ENCODE measurements around the gene TMX2.
"Not testable (repeated sequence)": the region's sequence is repeated elsewhere in the genome, so short reads cannot be mapped to it uniquely, and the experiment has no call there.

The TMX2 gene, protein sequence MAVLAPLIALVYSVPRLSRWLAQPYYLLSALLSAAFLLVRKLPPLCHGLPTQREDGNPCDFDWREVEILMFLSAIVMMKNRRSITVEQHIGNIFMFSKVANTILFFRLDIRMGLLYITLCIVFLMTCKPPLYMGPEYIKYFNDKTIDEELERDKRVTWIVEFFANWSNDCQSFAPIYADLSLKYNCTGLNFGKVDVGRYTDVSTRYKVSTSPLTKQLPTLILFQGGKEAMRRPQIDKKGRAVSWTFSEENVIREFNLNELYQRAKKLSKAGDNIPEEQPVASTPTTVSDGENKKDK

DNA sequence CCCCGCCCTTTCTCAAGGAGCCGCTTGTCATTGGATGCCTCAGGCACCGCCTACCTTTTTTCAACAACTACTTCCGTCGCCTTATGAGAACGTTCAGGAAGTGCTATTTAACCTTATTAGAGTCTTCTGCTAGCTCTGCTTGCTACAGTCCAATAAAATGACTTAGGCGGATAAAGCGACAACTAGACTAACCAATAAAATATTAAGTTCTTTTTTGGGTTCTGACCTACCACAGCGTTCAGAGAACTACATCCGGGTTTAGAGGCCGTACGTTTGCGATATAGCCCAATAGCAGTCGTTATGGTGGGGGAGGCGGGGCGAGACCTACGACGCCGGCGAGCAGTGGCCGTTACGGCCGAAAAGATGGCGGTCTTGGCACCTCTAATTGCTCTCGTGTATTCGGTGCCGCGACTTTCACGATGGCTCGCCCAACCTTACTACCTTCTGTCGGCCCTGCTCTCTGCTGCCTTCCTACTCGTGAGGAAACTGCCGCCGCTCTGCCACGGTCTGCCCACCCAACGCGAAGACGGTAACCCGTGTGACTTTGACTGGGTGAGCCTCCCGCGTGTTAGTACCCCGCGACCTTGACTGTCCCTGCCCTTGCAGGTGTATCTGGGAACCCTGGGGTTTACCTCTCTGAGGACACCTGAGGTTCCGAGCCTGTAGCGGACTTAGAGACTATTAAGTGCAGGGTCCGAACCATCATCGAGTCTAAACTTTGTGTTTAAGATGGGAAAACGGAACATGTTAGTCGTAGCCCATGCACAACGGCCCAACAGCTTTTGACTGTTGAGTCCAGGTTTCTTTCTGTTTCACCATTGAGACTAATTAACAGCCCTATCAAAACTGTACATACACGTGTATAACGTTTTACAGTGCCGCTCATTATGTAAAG, at the start of gene TMX2:
TSS of gene TMX2 (plus strand) at position 338 of the 895 bp plus-strand sequence. CDS start at position 364, 26 bp downstream.
- in situ Hi-C loops (cut with HindIII; ENCODE audit: low sequenced_read_pairs) = loop anchor here (5.0 kb wide), 3 partner anchors 45 to 90 kb away; partner anchors contain the start of gene ZDHHC5

DNA sequence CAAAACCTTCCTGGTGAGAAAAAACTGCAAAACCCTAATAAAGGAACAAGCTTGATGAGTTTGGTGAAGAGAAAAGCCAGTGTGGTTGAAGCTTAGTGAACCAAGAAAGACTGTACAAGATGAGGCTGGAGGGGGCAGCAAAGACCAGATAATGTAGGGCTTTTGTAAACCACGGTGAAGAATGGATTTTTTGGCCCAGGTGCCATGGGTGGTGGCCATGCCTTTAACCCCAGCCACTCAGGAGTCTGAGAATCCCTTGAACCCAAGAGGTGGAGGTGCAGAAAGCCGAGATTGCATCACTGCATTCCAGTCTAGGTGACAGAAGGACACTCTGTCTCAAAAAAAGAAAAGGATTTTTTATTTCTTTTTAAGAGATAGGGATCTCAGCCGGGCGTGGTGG, 49.5 kb upstream of the TMX2 start:
- in situ Hi-C loops (cut with HindIII; ENCODE audit: low sequenced_read_pairs) = loop anchor here (5.0 kb wide), 1 partner anchor 139 kb away; no protein-coding TSS in a partner anchor

DNA sequence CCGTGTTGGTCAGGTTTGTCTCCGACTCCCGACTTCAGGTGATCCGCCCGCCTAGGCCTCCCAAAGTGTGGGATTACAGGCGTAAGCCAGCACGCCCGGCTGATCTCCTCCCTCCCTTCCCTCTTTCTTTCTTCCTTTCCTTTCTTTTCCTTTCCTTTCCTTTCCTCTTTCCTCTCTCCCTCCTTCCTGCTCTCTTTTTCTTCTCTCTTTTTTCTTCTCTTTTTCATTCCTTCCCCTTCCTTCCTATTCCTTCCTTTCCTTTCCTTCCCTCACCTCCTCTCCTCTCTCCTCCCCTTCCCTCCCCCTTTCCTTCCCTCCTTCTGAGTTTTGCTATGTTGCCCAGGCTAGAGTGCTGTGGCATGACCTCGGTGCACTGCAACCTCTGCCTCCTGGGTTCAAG, 48.4 kb upstream of the TMX2 start:
- in situ Hi-C loops (cut with HindIII; ENCODE audit: low sequenced_read_pairs) = loop anchor here (5.0 kb wide), 1 partner anchor 138 kb away; no protein-coding TSS in a partner anchor

DNA sequence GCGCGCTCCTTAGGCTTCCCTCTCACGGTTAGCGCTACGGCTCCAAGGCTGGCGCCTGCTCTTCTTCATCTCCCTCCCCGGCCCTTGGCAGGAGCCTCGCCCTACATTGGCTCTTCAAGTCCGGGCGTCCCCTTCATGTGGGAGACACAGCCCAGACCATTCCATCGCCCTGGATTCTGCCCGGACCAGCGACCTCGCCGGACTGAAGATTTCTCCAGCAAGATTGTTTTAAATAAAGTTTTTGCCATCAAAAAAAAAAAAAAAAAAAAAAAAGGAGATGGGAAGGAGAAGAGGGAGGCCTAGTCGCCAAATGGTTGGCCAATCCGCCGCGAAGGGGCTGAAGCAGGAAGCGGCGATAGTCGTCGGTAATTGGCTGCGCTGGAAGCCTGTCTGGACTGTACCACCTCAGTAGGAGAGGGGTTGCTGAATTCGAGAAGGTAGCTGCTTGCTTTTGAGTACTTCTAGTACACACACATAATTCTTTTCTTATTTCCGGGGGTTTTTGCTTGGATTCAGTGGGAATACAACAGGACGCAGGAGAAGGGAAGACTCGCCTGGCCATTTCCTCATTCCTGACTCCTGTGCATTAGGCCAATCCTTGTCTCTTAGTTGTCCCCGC, 45.2 kb upstream of the TMX2 start:
- in situ Hi-C loops (cut with HindIII; ENCODE audit: low sequenced_read_pairs) = loop anchor here (5.0 kb wide), 1 partner anchor 45 kb away; the partner anchor contains the start of genes MED19 and TMX2

DNA sequence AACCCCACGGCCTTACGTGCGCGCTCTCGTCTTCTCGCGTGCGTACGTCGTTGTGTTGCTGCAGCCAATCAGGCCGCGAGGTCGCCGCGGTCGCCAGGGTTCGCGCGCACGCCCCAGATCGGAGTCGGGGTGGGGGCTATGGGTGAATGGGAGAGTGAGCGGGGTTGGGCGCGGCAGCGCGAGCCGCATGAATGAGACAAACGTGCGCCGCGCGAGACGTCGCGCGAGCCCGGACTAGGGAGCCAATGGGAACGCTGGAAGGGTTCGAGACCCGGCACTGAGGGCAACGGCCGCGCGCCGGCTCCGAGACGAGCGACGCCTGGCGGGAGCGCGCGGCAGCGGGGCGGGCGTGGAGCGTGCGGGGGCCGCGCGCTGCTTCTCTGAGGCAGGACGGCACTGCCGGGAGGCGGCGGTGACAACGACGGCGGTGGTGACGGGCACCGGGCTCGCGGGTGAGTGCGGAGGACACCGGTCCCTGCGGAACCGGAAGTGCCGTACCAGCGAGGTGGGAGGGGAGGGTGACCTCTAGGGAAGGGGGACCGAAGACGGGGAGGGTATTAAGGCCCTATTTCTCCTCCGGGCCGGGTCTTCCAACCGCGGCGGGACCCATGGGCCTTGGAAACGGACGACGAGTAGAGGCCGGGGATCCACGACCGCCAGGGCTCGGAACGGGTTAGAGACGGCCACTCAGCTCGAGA, 44.5 kb upstream of the TMX2 start, which contains the start of gene ZDHHC5:
TSS of gene ZDHHC5 (plus strand) at position 379 of the 698 bp plus-strand sequence. CDS start 4,977 bp downstream, outside the sequence.
- in situ Hi-C loops (cut with HindIII; ENCODE audit: low sequenced_read_pairs) = loop anchor here (5.0 kb wide), 1 partner anchor 44 kb away; the partner anchor contains the start of genes MED19 and TMX2

DNA sequence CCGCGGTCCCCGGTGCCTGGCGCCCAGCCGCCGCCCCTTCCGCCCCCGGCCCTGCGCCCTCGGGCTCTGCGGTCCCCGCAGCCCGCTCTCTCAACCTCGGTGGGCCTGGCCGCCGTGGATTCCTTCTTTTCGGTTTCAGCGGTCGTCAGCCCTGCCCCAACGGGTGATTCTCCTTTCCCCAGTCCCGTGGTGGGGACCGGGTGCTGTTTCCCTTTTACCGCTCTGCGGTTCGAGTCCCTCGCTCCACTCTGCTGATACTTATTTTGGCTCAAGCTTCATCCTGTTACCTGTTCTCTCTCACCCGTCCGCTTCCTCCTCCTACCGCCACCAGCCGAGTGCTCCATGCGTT, 44.0 kb upstream of the TMX2 start:
- in situ Hi-C loops (cut with HindIII; ENCODE audit: low sequenced_read_pairs) = loop anchor here (5.0 kb wide), 1 partner anchor 44 kb away; the partner anchor contains the start of genes MED19 and TMX2

DNA sequence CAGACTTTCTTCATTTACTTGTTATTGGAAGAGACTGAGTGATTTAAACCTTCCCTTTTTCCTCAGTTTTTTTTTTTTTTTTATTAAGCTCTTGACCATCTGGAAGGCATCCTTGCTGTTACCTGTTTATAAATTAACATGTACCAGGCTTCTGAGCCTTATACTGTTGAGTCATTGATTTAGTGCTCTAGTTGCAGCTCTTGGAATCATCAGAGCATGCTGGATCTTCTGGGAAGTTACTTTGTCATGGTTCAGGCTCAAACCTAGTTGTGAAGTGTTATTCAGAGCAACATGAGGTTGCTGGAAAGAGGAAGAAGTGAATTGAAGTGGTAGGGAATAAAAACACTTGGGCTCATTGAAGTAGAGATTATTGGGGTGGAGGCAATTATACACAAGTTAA, 38.1 kb upstream of the TMX2 start:
- in situ Hi-C loops (cut with HindIII; ENCODE audit: low sequenced_read_pairs) = no loop called here

DNA sequence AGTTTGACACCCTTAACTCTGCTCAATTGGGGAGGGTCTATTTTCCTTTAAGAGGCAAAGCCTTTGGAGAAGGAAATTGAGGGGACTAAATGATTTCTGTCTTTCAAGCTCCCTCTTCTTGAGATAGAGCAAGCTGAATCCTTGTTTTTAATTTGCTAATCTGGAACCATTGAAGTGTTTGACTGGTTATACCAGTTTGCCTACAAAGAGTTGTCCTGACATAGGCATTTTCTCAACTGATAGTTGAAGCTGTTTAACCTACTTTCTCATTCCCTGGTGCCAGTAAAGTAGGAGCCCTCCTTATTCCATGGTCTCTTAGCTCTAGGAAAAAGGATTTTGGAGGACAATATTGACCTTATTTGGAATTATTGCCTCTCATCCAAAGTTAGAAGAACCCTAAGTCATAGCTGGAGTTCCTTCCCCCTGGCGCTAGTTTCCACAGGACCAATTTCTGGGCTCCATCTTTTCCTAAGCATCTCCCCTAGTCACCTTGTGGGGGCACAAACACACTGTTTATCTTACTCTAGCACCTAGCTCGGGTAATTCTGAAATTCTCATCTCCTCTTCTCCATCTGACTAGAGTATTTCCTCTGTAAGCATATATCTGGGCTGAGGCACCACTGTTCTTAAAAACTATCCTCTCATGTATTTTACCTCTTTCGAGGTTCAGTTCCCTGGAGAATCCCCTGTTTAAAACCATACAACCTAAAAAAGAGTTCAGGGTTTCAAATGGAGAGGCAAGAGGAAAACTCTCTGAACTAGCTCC, 37.0 kb upstream of the TMX2 start:
- in situ Hi-C loops (cut with HindIII; ENCODE audit: low sequenced_read_pairs) = no loop called here

DNA sequence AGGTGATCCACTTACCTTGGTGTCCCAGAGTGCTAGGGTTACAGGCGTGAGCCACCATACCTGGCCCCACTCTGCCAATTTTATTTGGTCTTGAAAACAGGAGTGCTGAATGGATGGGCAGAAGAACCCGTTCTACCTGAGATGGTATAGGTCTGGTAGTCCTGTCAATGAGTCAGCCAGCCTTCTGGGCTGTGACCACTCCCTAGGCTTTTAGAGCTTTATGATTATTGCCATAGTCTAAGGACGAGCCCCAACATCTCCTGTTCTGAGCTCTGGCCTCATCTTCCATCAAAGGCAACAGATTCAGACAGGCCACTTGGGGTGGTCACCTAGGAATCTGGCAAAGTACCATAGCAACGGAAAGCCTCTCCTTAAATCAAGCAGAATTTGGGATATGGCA, 33.0 kb upstream of the TMX2 start:
- in situ Hi-C loops (cut with HindIII; ENCODE audit: low sequenced_read_pairs) = no loop called here

DNA sequence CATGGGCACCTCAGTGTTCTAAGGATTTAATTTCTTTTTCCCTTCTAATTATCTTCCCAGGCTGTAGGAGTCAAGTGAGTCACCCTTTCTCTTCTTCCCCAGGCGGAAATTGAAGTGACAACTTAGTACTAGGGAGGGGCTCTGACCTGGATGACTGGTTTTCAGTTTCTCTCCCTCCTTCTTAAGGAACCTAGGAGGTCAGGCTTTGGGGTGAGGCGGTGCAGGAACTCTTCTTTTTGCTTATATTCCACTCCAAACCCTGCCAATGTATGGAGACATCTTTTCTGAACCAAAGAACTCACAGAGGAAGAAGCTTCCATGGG, 31.9 kb upstream of the TMX2 start:
- in situ Hi-C loops (cut with HindIII; ENCODE audit: low sequenced_read_pairs) = loop anchor here (5.0 kb wide), 1 partner anchor 52 kb away; no protein-coding TSS in a partner anchor

DNA sequence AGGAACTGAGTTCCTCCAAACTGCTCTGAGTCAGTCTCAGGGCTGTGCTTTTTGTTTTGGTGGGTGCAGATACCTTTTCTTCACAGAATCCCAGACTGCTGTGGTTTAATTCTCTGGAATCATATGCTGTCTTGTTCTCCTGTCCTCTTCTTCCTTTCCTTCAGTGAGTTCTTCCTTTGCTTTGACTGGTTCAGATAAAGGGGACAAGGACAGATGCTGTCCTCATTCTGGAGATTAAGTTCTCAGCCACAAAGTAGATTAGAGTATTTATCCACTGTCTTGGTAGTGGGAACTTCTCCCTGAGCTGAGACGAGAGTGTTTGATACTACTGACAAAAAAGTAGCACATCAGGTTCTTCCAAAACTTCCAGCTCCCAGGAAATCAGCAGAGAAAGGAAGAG, 31.2 kb upstream of the TMX2 start:
- in situ Hi-C loops (cut with HindIII; ENCODE audit: low sequenced_read_pairs) = loop anchor here (5.0 kb wide), 1 partner anchor 51 kb away; no protein-coding TSS in a partner anchor

DNA sequence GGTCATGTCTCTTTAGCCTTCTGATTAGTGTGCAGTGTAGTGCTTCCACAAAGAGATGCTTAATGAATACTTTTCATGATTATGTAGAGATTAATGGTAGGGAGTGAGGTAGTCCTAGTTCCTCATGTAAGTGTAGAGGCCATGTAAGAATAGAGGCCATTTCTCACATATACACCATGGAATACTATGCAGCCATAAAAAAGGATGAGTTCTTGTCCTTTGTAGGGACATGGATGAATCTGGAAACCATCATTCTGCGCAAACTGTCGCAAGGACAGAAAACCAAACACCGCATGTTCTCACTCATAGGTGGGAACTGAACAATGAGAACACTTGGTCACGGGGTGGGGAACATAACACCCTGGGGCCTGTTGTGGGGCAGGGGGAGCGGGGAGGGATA, 21.9 kb upstream of the TMX2 start:
- in situ Hi-C loops (cut with HindIII; ENCODE audit: low sequenced_read_pairs) = not testable (repeated sequence)

DNA sequence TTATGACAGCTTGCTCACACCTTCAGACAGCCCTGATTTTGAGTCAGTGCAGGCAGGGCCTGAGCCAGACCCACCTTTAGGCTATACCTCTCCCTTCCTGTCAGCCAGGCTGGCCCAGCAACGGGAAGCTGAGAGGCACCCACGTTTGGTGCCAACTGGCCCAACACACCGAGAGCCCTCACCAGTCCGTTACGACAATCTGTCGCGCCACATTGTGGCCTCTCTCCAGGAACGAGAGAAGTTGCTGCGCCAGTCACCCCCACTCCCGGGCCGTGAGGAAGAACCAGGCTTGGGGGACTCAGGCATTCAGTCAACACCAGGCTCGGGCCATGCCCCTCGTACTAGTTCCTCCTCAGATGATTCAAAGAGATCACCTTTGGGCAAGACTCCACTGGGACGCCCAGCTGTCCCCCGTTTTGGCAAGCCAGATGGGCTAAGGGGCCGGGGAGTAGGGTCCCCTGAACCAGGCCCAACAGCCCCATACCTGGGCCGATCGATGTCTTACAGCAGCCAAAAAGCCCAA, 13.5 kb upstream of the TMX2 start:
- in situ Hi-C loops (cut with HindIII; ENCODE audit: low sequenced_read_pairs) = no loop called here

DNA sequence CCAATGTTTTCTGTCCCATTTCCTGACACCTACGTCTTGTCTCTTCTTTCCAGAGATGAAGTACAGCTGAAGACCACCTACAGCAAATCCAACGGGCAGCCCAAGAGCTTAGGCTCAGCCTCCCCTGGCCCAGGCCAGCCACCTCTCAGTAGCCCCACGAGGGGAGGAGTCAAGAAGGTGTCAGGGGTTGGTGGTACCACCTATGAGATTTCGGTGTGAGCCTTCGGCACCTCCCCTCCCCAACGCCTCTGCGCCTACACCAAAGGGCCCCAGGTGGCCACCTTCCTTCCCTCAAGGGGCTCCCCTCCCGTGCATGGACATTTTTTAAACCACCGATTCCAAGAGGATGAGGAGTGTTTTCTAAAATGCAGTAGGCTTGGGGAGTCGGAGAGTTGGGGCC, 12.6 kb upstream of the TMX2 start:
- in situ Hi-C loops (cut with HindIII; ENCODE audit: low sequenced_read_pairs) = loop anchor here (5.0 kb wide), 1 partner anchor 42 kb away; the partner anchor contains the start of gene SELENOH

DNA sequence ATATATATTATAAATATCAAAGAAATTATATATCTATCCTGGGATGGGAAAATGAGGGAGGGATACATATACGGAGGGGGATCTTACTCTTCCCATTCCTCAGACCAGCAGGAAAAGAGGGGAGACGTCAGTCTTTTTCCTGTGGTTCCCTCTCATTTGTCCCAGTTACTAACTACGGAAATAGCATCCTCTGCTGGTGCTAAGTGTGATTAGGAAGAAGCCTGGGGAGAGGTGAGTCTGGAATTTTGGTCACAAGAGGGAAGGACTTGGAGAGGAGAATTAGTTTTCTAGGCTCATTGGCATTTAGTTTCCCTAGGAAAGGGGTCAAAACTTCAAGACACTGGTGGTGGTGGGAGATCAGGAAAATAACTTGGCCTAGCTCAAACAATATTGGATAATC, 12.0 kb upstream of the TMX2 start:
- in situ Hi-C loops (cut with HindIII; ENCODE audit: low sequenced_read_pairs) = loop anchor here (5.0 kb wide), 1 partner anchor 42 kb away; the partner anchor contains the start of gene SELENOH

DNA sequence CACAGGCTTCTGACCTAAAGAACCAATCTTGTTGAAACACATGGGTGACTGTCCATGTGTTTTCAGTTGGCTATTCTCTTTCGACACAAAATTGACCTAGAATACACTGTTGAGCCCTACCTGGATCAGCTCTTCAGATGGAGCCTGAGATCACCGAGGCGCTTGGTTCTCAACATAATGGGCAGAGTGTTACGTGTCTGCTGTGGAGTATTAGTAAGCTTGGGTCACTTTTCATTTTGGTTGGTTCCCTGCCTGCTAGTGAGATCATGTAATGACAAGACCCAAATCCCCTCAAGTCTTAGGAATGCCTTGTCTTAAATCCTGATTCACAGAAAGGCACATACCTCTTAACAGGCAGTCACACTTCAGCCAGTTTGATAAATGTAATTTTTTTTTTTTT, 9.1 kb upstream of the TMX2 start:
- in situ Hi-C loops (cut with HindIII; ENCODE audit: low sequenced_read_pairs) = loop anchor here (5.0 kb wide), 1 partner anchor 39 kb away; the partner anchor contains the start of gene SELENOH

DNA sequence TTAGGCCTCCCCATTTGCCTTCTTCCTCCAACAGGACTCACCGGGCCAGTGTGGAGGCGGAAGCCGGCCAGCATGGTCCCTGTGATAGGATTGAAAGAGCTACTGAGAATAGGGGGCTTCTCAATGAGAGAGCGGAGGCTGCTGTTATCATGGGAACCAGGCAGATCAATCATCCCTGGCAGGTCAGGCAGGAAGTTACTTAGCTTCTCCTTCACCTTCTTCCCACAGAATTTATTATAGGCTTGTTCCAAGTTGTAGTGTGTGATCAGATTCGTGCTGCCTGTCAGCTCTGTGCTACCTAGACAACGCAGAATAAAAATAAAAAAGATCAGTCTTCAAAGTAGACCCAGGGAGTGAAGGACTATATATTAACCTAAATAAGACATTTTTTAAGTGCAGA, 7.5 kb upstream of the TMX2 start:
- in situ Hi-C loops (cut with HindIII; ENCODE audit: low sequenced_read_pairs) = loop anchor here (5.0 kb wide), 1 partner anchor 37 kb away; the partner anchor contains the start of gene SELENOH

DNA sequence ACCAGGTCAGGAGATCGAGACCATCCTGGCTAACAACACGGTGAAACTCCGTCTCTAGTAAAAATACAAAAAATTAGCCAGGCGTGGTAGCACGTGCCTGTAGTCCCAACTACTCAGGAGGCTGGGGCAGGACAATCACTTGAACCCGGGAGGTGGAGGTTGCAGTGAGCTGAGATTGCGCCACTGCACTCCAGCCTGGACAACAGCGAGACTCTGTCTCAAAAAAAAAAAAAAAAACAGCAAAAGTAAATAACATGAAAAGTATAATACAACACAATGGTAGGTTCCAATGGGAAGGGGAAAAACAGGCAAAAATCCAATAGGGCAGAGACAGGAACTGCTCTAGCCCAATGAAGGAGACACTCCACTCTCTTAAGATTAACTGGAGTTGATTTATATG, 7.0 kb upstream of the TMX2 start:
- in situ Hi-C loops (cut with HindIII; ENCODE audit: low sequenced_read_pairs) = not testable (repeated sequence)

DNA sequence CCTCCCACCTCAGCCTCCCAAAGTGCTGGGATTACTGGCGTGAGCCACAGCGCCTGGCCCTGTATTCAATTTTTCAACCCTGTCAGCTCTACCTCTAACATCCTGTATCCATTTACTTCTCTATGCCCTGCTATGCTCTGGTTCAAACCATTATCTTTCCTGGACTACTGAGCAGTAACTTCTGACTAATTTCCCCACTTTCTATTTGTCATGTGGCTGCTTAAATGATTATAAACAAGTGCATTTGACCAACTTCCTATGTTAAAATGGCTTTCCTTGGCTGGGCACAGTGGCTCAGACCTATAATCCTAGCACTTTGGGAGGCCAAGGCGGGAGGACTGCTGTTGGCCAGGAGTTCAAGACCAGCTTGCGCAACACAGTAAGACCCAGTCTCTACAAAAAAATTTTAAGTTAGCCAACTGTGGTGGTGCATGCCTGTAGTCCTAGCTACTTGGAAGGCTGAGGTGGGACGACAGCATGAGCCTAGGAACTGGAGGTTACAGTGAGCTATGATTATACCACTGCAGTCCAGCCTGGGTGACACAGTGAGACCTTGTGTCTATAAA, 2.5 kb upstream of the TMX2 start:
- in situ Hi-C loops (cut with HindIII; ENCODE audit: low sequenced_read_pairs) = loop anchor here (5.0 kb wide), 3 partner anchors 43 to 92 kb away; partner anchors contain the start of gene ZDHHC5

Measured in endothelial cell of hepatic sinusoid (primary cell).